GM18520 (cell line): Measurements from ENCODE around the gene CCT8L2.
"Not testable (repeated sequence)": the region's sequence is repeated elsewhere in the genome, so short reads cannot be mapped to it uniquely, and the experiment has no call there.

Experiments used
- ATAC-seq: cut with Tn5 transposase; IDR thresholded peaks from one replicate; pipeline ENCODE4 v1.9.1; 2021; ENCODE audit not compliant: unreplicated experiment

CCT8L2 gene, protein sequence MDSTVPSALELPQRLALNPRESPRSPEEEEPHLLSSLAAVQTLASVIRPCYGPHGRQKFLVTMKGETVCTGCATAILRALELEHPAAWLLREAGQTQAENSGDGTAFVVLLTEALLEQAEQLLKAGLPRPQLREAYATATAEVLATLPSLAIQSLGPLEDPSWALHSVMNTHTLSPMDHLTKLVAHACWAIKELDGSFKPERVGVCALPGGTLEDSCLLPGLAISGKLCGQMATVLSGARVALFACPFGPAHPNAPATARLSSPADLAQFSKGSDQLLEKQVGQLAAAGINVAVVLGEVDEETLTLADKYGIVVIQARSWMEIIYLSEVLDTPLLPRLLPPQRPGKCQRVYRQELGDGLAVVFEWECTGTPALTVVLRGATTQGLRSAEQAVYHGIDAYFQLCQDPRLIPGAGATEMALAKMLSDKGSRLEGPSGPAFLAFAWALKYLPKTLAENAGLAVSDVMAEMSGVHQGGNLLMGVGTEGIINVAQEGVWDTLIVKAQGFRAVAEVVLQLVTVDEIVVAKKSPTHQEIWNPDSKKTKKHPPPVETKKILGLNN

DNA sequence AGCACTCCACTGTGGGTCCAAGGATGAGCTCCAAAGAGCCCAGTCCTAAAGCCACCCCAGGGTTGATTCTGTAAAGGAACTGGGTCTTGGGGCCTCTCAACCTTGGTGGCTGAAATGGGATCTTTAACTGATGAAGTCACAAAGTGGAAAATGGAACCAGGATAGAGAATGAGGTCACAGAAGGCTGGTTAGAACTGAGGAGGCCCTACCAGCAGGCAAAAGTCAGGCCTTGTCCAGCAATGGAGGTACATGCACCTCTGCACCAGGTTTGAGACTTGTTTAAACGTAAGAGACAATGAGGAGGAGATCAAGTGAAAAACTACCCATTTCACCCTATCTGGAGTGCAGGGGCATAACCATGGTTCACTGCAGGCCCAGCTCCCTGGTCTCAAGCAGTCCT, at the start of gene CCT8L2:
Gene CCT8L2, minus strand, starts transcription at position 101 of the 400 bp plus-strand sequence. CDS start 260 bp downstream, outside the sequence.
- ATAC-seq: not testable (repeated sequence)

DNA sequence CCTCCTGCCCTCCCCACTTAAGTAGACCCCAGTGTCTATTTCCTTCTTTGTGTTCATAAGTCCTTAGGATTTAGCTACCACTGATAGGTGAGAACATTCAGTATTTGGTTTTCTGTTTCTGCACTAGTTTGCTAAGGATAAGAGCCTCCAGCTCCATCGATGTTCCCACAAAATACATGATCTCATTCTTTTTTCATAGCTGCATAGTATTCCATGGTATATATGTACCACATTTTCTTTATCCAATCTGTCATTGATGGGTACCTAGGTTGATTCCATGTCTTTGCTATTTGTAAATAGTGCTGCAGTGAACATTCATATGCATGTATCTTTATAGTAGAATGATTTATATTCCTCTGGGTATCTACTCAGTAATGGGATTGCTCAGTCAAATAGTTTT, 42.8 kb upstream of the CCT8L2 start:
- ATAC-seq: not testable (repeated sequence)

DNA sequence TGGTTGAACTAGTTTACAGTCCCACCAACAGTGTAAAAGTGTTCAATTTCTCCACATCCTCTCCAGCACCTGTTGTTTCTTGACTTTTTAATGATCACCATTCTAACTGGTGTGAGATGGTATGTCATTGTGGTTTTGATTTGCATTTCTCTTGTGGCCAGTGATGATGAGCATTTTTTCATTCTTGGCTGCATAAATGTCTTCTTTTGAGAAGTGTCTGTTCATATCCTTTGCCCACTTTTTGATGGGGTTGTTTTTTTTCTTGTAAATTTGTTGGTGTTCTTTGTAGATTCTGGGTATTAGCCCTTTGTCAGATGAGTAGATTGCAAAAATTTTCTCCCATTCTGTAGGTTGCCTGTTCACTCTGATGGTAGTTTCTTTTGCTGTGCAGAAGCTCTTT, 41.5 kb upstream of the CCT8L2 start:
- not testable (repeated sequence) for ATAC-seq

DNA sequence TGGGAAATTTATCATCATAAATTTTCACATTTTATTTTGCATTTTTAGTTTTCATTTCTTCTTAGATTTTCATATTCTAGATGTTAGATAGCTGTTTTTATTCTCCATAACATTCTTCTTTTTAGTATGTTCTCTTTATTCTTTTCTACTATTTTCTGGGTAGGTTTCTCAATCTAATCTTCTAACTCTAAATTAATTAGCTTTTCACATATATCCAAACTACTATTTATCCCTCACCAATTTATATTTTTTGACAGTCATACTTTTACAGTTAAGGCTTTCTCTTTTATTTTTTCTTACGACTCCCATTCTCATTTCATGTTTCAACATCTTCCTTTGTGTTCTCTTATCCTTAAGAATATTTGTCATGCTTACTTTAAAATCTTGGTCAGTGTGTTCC, 35.9 kb upstream of the CCT8L2 start:
- not testable (repeated sequence) for ATAC-seq

DNA sequence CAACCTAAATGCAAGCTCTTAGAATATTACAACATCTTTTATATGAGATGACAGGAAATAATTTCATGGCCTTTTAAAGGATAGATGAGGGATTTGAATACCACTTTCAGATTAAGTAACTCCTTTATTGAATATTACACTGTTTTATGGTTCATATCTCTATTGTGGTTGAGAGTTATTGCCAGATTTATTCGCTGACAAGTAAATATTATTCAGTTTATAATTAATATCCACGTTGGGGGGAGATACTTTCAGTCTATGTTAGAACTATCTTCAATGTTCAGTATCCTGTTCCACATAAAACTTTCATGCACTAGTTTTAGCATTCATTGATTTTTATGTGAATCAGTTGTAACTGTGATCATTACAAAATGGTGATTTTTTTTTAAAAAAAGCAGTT, 32.4 kb upstream of the CCT8L2 start:
- not testable (repeated sequence) for ATAC-seq

DNA sequence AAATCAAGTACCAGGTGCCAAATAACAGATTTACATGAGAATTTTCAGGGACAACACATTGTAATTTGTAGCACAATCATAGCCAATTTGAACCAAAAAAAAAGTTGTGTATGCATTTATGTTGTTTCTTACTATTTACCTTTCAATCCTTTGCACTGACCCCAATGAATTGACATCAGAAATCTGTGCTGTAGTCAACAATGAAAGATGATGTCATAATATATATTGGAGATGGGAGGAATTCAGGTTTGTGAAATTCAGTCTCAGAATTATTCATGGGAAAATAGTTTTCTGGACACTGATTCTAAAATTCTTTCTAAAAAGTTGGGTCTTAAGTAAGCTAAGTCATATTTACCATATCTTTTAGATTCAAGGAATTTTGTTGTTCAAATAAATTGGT, 31.0 kb upstream of the CCT8L2 start:
- not testable (repeated sequence) for ATAC-seq

DNA sequence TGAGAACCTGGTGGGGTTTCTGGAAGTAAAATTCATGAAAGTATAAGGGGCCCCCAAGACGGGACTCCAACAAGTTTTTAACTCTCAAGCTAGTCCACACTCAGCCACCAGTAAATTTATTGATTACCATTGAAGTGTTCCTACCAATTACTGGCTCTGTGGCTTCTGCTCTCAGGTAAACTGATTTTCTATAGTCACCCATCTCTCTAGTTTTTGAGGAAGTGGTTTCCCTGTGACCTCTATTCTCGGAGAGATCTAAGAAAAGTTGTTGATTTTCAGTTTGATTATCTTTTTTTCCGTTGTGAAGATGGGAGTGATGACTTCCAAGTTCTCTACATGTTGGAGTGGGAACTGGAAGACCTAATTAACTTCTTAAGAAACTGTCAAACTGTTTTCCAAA, 24.9 kb upstream of the CCT8L2 start:
- not testable (repeated sequence) for ATAC-seq

DNA sequence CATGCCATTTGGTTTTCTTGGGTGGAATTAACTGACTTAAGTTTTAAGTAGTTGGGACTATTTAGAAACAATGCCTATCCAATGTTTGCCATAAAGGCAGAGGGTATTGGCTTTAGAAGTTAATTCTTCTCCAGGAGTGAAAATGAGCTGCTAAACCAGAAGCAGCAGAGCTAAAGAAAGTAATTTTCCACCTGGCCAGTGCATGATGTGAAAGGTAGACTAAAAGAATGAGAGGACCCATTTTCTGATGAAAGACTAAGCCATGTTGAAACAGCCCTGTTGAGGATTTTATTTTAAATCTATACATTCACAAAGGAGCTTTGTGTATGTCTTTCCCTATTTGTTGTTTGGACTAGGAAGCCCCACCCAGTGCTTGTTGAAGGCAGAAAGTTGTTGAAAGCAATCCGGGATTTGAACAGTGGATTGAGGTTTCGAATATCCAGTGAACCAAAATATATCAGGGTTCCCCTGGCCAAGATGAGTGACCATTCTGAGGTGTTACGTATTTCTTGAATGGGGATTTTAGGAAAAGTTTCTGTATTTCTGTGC, 23.9 kb upstream of the CCT8L2 start:
- not testable (repeated sequence) for ATAC-seq

DNA sequence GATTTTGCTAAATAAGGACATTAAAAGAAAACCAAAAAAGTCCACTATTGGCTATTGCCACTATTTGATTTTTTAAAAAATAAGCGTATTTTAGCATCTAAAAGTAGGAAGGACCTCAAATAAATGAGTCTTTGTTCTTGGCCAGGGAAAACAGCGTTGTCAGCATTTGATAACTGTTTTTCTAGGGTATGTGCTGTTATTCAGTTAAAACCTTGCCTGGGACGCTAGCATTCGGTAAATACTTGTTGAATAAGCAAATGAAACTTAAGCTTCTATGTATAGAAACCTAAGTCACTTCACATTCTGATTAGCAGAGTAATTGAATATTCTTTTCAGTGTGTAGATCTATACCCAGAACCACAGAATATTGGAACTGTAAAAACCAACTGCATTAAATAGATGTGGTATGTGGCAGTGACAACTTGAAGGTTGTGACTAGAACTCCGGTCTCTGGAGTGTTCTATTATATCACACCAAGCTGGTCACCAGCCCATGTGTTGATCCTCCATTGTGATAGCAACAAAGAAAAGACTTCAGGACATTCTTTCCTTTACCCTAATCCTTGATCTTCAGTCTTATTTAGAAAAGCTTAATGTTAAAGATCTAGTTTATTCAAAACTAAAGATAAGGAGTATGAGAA, 23.1 kb upstream of the CCT8L2 start:
- not testable (repeated sequence) for ATAC-seq

DNA sequence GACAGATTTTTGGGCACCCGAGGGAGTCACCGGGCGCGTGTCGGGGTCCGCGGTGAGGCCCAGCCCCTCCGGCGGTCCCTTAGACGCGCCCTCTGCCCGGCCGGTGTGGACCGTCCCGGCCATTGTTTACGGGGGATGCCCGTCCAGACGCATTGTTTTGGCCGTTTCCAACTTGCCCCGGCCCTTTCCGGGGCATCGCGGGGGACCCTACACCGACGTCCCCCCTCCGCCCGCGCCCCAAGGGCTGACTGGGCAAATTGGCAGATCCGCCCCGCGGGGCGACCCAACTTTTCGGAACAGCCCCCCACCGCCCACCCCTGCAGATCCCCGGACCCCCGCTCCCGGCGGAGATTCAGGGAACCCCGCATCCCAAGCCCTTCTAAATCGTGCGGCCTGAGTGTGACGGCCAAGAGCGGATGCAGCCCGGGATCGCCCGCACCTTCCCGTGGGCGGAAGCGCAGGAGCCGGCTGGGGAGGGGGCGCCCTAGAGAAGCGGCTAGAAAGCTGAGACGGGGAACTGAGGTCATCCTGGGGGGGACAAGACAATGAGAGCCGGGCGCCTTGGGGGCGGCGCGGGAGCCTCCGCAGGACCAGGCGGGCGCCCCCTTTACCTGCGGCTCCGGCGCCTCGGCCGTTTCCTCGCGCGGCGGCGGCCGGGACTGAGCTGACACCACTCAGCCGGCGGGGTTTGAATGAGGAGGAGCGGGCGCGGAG, 17.1 kb upstream of the CCT8L2 start:
- no peak for ATAC-seq

DNA sequence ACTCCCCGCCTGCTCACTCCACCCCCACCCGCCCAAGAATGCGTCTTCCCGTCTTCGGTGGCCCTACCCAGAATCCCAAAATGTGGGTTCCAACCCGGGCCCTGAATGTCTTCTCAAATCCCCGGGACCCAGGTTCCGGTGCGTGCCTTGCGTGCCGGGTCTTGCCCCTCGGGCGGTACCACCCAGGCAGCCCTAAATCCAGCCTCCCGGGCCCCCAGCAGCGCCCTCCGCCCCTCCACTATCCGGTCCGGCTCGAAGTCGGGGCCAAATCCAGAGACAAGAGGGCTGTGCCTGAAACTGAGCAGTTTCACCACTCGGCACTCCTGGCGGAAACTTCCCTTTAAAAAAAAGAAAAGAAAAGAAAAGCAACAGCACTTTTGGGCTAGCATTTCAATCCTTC, 16.3 kb upstream of the CCT8L2 start:
- no peak for ATAC-seq

DNA sequence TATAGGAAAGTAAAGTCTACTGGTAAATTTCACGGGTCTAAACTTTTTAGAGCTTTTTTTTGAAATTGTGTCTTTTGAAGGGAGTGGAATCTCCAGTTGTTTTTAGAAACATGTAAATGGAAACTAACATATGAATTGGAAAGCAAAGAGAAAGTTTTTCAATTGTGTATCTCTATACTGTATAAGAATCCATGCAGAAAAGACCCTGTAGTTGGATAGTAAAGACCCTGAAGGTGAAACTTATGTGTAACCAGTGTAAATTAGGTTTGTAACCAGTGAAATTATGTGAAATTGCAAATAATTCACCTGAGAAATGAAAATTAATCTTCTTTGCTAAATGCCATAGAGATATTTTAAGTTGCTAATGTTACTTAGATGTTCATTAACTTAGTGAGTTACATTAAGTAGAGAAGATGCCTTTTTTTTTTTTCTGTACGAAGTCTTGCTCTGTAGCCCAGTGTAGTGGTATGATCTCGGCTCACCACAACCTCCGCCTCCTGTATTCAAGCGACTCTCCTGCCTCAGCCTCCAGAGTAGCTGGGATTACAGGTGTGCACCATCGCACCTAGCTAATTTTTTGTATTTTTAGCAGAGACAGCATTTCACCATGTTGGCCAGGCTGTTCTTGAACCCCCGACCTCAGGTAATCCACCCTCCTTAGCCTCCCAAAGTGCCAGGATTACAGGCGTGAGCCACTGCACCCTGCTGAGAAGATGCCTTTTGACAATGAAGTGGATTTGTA, 11.8 kb upstream of the CCT8L2 start:
- ATAC-seq: not testable (repeated sequence)

DNA sequence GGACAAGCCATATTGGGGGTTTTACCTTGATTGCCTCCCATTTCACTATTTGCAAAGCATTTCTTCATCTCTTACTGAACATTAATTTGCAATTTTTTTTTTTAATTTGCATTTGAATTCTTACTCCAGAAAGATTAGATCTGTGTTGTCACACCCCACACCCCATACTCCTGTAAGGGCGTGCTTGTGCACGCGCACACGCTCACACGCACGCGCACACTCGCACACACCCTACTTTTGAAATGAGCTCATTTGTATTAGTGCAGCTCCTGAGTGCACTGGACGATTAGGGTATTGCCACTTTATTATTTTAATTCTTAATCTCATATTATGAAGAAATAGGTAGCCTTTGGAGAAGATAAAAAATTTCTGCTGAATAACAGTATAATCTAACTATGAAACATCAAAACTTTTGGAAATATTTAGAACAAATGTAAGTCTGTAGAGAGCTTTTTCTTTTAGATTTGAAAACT, 11.2 kb upstream of the CCT8L2 start:
- ATAC-seq: not testable (repeated sequence)

DNA sequence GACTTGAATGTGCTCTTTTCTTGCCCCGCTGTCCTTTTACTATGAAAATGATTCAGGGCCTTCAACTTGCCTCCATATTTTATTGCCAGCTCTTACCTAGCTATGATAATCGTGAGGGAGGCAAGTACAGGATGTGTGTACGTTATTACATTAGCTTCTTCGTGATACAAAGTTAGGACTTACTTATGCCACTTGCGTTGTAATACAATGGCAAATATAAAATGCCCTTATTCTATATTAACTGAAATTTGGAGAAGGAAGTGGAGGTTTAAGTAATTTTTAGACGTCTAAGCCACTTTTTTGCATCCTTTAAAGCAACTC, 10.8 kb upstream of the CCT8L2 start:
- ATAC-seq: no peak

DNA sequence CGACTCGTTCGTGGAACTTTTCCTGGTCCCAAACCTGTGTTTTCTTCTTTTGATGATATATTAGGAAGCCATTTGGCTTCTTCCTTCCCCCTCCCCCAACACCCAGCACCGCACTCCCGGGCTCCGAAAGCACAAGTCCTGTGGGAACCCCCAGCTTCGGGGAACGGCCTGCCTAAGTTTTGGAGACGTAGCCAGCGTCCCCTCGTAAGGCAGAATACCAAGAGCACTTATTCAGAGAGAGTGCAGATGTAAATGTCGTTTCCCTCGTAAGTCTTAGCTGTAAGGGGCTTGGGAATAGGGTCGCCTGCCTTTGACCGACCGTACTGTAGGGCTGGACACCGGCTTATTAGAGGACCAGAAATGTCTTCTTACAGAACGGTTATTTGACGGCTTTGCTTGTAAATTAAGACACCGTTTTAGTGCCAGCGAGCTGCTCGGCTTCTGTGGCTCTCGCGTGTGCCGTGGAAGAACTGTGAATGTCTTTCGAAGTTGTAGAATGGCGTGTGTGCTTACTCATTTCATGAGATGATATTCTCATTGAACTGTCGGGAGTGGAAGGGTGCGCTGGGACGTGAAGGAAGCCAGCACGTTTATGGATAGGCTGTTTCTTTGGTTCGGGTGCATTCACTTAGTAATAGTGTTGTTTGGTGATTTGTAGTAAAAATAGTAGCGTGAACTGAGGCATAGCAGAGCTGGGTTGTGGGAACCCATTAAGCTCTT, 10.3 kb upstream of the CCT8L2 start:
- ATAC-seq: not testable (repeated sequence)

DNA sequence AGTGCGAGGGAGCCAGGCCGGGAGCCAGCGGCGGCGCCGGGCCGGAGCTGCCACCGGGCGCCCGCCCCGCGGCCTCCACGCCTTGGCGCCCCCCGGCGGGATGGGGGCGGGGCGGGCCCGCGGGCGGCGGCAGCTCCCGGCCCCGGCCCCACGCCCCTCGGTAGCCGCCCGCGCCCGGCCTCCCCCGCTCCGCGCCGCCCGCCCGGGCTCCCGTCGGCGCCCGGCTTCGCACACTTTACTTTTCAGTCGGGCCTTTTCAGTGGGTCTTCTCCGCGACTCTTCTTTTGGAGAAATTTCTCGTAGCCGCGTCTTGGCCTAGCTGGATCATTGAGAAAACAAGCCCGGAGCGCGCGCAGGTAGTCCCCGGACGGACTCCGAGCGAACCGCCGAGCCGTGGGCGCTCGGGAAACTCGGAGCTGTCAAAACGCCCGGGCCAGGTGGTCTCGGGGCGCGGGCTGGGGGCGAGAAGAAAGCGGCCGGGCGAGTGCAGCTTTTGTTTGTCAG, 9.7 kb upstream of the CCT8L2 start:
- ATAC-seq: not testable (repeated sequence)

DNA sequence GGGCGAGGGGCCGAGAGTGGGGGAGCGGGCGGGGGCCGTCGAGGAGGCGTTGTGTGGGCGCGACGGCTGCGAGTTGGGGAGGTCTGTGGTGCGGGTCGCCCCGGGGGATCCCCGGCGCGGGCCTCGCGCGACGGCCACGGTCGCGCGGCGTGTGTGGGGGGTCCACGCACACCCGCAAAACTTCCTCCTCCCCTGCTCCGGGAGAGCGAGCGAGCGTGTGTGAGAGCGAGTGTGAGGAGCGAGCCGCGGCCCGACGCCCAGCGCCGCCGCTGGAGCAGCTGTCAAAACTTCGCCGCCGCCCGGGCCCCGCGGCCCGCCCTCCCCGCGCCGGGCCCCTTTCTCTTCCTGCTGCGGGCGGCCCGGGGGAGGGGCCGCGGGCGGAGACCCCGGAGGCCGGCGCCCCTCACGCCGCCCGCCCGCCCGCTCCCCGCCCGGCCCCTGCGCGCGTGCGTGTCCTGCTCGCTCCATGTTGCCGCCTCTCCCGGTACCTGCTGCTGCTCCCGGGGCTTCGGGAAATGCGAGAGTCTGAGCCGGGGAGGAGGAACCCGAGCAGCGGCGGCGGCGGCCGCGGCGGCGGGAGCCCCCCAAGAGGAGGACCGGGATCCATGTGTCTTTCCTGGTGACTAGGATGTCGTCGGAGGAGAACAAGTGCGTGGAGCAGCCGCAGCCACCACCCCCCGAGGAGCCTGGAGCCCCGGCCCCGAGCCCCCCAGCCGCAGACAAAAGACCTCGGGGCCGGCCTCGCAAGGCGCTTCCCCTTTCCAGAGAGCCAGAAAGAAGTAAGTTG, 9.0 kb upstream of the CCT8L2 start:
- no peak for ATAC-seq

DNA sequence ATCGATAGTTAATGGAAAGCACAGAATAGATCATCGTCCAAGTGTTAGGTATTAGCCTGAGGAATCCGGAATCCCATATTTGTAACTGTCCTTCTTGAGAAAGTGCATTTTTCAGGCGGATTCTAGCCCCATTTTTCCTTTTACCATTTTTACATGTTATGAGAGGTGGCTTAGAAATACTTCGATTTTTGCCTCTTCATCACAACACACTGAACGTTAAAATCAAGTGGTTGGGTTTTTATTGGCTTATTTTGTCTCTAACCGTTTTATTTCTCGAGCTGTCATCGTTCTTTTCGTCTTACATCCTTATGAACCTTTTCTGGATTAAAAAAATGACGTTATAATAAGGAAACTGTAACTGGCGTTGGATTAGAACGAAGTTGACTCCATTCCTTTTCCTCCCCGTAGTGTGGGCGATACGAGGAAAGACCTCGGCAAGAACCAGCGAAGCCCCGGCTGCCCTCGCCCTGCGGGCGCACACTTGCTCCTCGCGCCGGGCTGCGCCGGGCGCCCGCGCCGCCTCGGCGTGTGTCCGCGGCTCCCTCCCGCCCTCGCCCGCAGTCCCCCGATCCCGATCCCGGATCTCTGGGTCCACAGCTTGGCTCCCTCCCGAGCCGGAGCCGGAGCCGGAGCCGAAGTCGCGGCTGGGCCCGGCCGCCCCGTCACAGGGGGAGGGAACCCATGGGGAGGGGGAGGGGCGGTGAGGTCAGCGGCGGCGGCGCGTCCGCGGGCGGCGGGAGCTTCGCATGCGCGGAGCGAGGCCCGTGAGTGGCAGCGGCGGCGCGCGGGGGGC, 8.2 kb upstream of the CCT8L2 start:
- ATAC-seq: not testable (repeated sequence)
